Endometrial microvascular endothelial cells (primary cell): ENCODE results near the gene PDE4A. TPM values are rescaled to one million over a fixed set of nuclear protein-coding genes. Genes with fewer than 3 reads are reported as not detected.
"Not testable (repeated sequence)": the region's sequence is repeated elsewhere in the genome, so short reads cannot be mapped to it uniquely, and the experiment has no call there.

ENCODE experiments used
- in situ Hi-C: cut with HindIII; loops from 2 replicates; pipeline ENCODE4 v1.10.0; 2017; ENCODE audit warnings: low sequenced_read_pairs, low pct_unique_long_range_greater_than_20kb; ENCODE audit errors: inconsistent ontology term
- total RNA-seq: library from RNA; depleted of rRNA; stranded (reverse); fragments of >200 nt; gene quantifications from one replicate; pipeline ENCODE4 v1.2.3, GENCODE V29; 2015; ENCODE audit errors: inconsistent ontology term

PDE4A gene
- total RNA-seq, result 6.6 TPM

- in situ Hi-C loops, result no loop called here
Observed at GRCh38 chr19:10420444-10421239, at the start of gene PDE4A. TSS of gene PDE4A (plus strand) at chr19:10420538. CDS start at chr19:10420765, 227 bp downstream.

GRCh38 chr19:10372690-10373089 lies 47.6 kb upstream of the PDE4A start:
- in situ Hi-C loops, result no loop called here

GRCh38 chr19:10374931-10375330 lies 45.4 kb upstream of the PDE4A start:
- in situ Hi-C loops, result no loop called here

- in situ Hi-C loops, result not testable (repeated sequence)
Observed at GRCh38 chr19:10377140-10377640, 43.1 kb upstream of the PDE4A start.

- in situ Hi-C loops, result no loop called here
Observed at GRCh38 chr19:10378124-10378523, 42.2 kb upstream of the PDE4A start.

GRCh38 chr19:10379880-10380312 lies 40.4 kb upstream of the PDE4A start:
- in situ Hi-C loops, result no loop called here

GRCh38 chr19:10380313-10381102 lies 39.8 kb upstream of the PDE4A start, which contains the start of gene TYK2:
TSS of gene TYK2 (minus strand) at chr19:10380572. CDS start at chr19:10378406, 2,166 bp downstream.
- in situ Hi-C loops, result no loop called here

GRCh38 chr19:10383223-10383499 lies 37.2 kb upstream of the PDE4A start:
- in situ Hi-C loops, result not testable (repeated sequence)

- in situ Hi-C loops, result no loop called here
Observed at GRCh38 chr19:10384580-10384979, 35.8 kb upstream of the PDE4A start.

GRCh38 chr19:10388957-10389356 lies 31.4 kb upstream of the PDE4A start:
- in situ Hi-C loops, result no loop called here

GRCh38 chr19:10389863-10390262 lies 30.5 kb upstream of the PDE4A start:
- in situ Hi-C loops, result no loop called here

GRCh38 chr19:10390652-10391286 lies 29.6 kb upstream of the PDE4A start:
- in situ Hi-C loops, result no loop called here

GRCh38 chr19:10392120-10392519 lies 28.2 kb upstream of the PDE4A start:
- in situ Hi-C loops, result no loop called here

GRCh38 chr19:10393137-10393536 lies 27.2 kb upstream of the PDE4A start:
- in situ Hi-C loops, result no loop called here

GRCh38 chr19:10395003-10395402 lies 25.3 kb upstream of the PDE4A start:
- in situ Hi-C loops, result no loop called here

- in situ Hi-C loops, result no loop called here
Observed at GRCh38 chr19:10395436-10395835, 24.9 kb upstream of the PDE4A start.

GRCh38 chr19:10395917-10396316 lies 24.4 kb upstream of the PDE4A start:
- in situ Hi-C loops, result no loop called here

GRCh38 chr19:10398819-10399218 lies 21.5 kb upstream of the PDE4A start:
- in situ Hi-C loops, result no loop called here

- in situ Hi-C loops, result not testable (repeated sequence)
Observed at GRCh38 chr19:10399340-10399739, 21.0 kb upstream of the PDE4A start.
